GM18858 (cell line): Measurements from ENCODE around the gene PCDHB6.
"Not testable (repeated sequence)": the region's sequence is repeated elsewhere in the genome, so short reads cannot be mapped to it uniquely, and the experiment has no call there.

ENCODE experiments used
- ATAC-seq: cut with Tn5 transposase; IDR thresholded peaks from one replicate; pipeline ENCODE4 v1.9.1; 2021; ENCODE audit not compliant: unreplicated experiment

Gene PCDHB6

DNA sequence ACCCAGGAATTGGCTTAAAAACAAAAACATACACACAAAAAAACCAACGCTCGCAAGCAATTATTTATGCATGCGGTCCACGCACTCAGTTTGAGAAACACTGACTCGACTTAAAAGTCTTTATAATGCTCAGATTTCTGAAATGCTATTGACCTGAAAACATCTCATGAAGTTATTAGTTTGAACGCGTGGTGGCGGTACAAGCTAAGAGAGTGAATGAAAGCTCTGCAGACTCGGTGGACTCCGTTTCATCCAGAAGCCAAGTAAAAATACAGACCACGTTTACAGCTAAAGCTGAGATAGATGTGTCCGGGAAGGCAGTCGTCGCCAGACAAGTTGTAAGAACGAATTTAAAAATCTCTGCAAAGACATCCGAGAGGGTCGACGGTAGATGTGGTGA is at the start of gene PCDHB6:
Gene PCDHB6 (plus strand): TSS at position 246 of the 400 bp plus-strand sequence. CDS start 201 bp downstream, outside the sequence.
- no peak for ATAC-seq

GRCh38 chr5:141100243-141100805 is 49.5 kb upstream of the PCDHB6 start, which contains the start of gene PCDHB3:
PCDHB3 (plus strand) TSS chr5:141100473; CDS start chr5:141100650, 177 bp downstream.
- no peak for ATAC-seq

GRCh38 chr5:141101059-141101458 is 48.8 kb upstream of the PCDHB6 start:
- no peak for ATAC-seq

GRCh38 chr5:141102070-141102469 is 47.8 kb upstream of the PCDHB6 start:
- ATAC-seq = not testable (repeated sequence)

GRCh38 chr5:141102471-141102870 is 47.4 kb upstream of the PCDHB6 start:
- ATAC-seq = not testable (repeated sequence)

DNA sequence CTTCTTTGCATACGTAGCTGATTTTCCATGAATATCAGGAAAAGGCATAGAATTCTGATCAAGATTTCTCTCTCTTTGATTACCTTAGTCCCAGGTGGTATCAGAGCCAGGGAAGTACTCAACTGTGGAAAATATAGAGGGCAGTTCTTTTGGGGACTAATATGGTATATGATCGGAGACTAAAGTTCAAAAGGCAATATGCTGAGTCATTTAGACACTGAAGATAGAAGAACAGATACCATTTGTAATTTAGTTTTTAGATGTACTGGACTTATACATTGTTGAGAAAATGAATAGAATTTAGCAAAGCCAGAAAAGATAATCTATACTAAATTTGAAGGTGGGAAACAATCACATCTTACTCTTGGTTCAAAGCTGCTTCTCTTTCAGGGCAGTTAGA is 44.5 kb upstream of the PCDHB6 start:
- no peak for ATAC-seq

- ATAC-seq = no peak
Measured at GRCh38 chr5:141119250-141119649, 30.6 kb upstream of the PCDHB6 start.

DNA sequence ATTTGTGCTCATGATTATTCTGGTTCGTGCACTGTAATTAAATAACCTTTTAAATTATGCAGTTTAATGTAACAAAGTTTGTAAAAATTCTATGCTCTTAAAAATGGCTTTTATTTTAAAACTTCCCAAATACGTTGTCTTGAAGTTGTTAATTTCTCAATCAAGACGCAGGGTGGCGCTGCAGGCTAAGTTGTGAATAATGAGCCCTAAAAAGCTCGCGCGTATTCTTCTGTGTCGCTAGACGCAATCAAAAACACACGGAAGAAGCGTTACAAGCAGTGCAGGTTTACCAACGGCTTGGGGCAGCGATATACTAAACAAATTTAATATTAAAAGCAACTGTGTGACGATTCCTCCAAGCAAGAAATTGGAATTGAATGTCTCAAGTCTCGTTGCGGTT is 28.3 kb upstream of the PCDHB6 start, which contains the start of gene PCDHB4:
Gene PCDHB4 (plus strand): TSS at position 256 of the 400 bp plus-strand sequence. CDS start 181 bp downstream, outside the sequence.
- no peak for ATAC-seq

DNA sequence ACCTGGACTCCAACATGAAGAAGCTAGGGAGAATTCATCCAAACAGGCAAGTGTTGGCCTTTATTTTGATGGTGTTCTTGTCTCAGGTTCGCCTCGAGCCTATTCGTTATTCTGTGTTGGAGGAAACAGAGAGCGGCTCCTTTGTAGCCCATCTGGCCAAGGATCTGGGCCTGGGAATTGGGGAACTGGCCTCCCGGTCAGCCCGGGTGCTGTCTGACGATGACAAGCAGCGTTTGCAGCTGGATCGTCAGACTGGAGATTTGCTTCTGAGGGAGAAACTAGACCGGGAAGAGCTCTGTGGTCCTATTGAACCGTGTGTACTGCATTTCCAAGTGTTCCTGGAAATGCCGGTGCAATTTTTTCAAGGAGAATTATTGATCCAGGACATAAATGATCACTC is 27.9 kb upstream of the PCDHB6 start:
- no peak for ATAC-seq

- ATAC-seq = not testable (repeated sequence)
Measured at GRCh38 chr5:141123396-141124135, 26.3 kb upstream of the PCDHB6 start.

DNA sequence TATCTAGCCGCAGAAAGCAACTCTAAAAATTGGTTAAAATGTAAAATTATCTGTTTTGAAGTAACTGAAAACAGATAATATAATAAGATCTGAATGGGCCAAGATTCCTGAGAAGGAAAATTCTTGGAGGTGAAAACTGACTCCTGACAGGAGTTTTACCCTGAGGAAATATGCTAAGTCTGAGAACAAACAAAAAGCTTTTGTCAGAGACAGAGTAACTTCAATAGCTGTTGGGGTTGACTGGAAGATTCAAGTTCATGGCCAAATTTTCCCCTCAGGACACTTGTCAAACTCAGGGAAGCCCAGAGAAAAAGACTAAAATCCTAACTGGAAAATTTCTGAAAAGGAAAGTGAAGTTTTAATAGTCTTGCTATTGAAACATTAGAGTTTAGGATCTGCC is 22.6 kb upstream of the PCDHB6 start:
- ATAC-seq = no peak

- ATAC-seq = no peak
Measured at GRCh38 chr5:141135030-141135717, 14.7 kb upstream of the PCDHB6 start, which contains the start of gene PCDHB5. PCDHB5 (plus strand) TSS chr5:141135206; CDS start chr5:141135435, 229 bp downstream.

DNA sequence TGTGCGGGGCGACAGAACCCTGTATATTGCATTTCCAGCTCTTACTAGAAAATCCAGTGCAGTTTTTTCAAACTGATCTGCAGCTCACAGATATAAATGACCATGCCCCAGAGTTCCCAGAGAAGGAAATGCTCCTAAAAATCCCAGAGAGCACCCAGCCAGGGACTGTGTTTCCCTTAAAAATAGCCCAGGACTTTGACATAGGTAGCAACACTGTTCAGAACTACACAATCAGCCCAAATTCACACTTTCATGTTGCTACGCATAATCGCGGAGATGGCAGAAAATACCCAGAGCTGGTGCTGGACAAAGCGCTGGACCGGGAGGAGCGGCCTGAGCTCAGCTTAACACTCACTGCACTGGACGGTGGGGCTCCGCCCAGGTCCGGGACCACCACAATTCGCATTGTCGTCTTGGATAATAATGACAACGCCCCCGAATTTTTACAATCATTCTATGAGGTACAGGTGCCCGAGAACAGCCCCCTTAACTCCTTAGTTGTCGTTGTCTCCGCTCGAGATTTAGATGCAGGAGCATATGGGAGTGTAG is 14.1 kb upstream of the PCDHB6 start:
- ATAC-seq = no peak

GRCh38 chr5:141137346-141137745 is 12.5 kb upstream of the PCDHB6 start:
- ATAC-seq = not testable (repeated sequence)

DNA sequence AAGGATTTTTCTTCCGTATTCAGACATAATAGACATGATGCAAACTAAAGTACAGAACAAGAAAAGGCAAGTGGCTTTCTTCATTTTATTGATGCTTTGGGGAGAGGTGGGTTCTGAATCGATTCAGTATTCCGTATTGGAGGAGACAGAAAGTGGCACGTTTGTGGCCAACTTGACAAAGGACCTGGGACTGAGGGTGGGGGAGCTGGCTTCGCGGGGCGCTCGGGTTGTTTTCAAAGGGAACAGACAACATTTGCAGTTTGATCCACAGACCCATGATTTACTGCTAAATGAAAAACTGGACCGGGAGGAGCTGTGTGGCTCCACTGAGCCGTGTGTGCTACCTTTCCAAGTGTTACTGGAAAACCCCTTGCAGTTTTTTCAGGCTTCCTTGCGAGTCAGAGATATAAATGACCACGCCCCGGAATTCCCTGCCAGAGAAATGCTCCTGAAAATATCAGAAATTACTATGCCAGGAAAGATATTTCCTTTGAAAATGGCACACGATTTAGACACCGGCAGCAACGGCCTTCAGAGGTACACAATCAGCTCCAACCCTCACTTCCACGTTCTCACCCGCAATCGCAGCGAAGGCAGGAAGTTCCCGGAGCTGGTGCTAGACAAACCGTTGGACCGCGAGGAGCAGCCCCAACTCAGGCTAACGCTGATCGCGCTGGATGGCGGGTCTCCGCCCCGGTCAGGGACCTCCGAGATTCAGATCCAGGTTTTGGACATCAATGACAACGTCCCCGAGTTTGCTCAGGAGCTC is 551 bp downstream of the PCDHB6 start:
- no peak for ATAC-seq

GRCh38 chr5:141150993-141151325 is 1.1 kb downstream of the PCDHB6 start:
- no peak for ATAC-seq

- not testable (repeated sequence) for ATAC-seq
Measured at GRCh38 chr5:141151632-141152031, 1.8 kb downstream of the PCDHB6 start.

DNA sequence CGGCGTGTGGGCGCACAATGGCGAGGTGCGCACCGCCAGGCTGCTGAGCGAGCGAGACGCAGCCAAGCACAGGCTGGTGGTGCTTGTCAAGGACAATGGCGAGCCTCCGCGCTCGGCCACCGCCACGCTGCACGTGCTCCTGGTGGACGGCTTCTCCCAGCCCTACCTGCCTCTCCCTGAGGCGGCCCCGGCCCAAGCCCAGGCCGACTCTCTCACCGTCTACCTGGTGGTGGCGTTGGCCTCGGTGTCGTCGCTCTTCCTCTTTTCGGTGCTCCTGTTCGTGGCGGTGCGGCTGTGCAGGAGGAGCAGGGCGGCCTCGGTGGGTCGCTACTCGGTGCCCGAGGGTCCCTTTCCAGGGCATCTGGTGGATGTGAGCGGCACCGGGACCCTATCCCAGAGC is 2.2 kb downstream of the PCDHB6 start:
- ATAC-seq = not testable (repeated sequence)

GRCh38 chr5:141155540-141156374 is 5.9 kb downstream of the PCDHB6 start:
- ATAC-seq = no peak

- ATAC-seq = not testable (repeated sequence)
Measured at GRCh38 chr5:141157356-141157755, 7.5 kb downstream of the PCDHB6 start.
